Activated T-cell treated with anti-CD3 and anti-CD28 coated beads, Interleukin-2, amount 50 U/mL, for 72 hours (primary cell): Measurements from ENCODE around the gene PARP16. TPM values are rescaled to one million over a fixed set of nuclear protein-coding genes. Genes with fewer than 3 reads are reported as not detected.

Source experiments
- ATAC-seq, 2 donors: fragments of 150-1000 bp; cut with Tn5 transposase; replicated peaks in 1 of 2; 2 replicates each; pipeline ENCODE4 v1.10.0; 2021; ENCODE audit warnings: moderate library complexity in 2 of 2, mild to moderate bottlenecking in 1 of 2
- DNase-seq, 2 donors: peaks; one replicate each; pipeline ENCODE4 v3.0.0; 2021 to 2022; ENCODE audit warnings: mixed read lengths in 1 of 2
- H3K27ac Mint-ChIP-seq: one replicate; pipeline ENCODE4 v1.8.0; 2022; ENCODE audit warnings: mild to moderate bottlenecking, moderate library complexity, mixed read lengths
- H3K27me3 Mint-ChIP-seq: one replicate; pipeline ENCODE4 v1.8.0; 2022; ENCODE audit warnings: low read depth, mixed read lengths
- H3K36me3 Mint-ChIP-seq, 2 donors: one replicate each; pipeline ENCODE4 v1.8.0; 2022; ENCODE audit warnings: mixed read lengths in 2 of 2, mild to moderate bottlenecking in 1 of 2; ENCODE audit not compliant: insufficient read depth in 2 of 2
- H3K4me1 Mint-ChIP-seq: one replicate; pipeline ENCODE4 v1.8.0; 2022; ENCODE audit warnings: low read depth, mixed read lengths
- H3K4me3 Mint-ChIP-seq, 2 donors: one replicate each; pipeline ENCODE4 v1.8.0; 2022; ENCODE audit warnings: mild to moderate bottlenecking in 2 of 2, mixed read lengths in 2 of 2, moderate library complexity in 2 of 2
- H3K9me3 Mint-ChIP-seq, 2 donors: one replicate each; pipeline ENCODE4 v1.8.0; 2022; ENCODE audit warnings: mixed read lengths in 2 of 2
- total RNA-seq, 2 donors: library from RNA; stranded (reverse); gene quantifications; one replicate each; pipeline ENCODE4 v1.2.3, GENCODE V29; 2022

Gene PARP16
- total RNA-seq, 2 donors from 2014 or later, result 25.4 to 31.9 TPM

DNA sequence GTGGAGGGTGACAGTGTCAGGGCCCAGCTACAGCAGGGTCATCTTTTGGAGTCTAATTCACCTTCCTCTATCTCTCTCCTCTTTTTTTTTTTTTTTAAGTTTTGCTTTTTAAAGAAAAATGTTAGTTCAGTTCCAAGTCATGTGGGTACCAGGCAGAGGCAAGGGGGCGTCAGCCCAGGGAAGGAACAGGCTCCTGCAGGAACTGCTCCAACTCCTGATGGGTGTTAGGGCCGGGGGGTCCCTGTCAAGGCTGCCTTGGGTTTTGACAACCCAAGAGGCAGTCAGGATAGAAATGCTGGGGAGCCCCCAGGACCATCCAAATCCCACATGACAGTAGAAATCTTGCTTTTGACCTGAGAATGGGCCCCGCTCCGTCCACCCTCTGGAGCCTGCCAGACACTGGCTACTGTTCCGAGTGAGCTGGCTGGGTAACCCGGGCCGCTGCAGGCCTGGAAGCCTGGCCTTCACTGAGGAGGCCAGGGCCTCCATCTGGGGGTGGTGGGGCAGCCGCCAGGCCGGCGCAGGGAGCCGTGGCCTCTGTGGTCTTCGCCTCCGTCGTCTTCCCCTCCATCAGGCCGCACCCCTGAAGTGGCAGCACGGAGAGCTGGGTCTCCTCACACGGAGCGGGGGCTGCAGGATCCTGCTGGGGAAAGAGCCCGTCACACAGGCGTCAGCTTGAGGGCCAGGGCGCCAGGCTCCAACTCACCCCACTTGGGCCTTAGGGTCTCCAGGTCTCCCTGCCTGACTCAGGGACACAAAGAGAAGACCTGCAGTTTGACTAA lies 42.0 kb upstream of the PARP16 start:
- Mint-ChIP-seq H3K9me3 (no peaks in the 10 kb centered on the region), H3K27ac (no peak overlapping the region), H3K27me3 (no peaks in the 10 kb centered on the region), H3K4me3 (no peak overlapping the region), H3K36me3 (no peaks in the 10 kb centered on the region), H3K4me1 (no peaks in the 10 kb centered on the region)
- DNase-seq (no peak), ATAC-seq (no peak)

DNA sequence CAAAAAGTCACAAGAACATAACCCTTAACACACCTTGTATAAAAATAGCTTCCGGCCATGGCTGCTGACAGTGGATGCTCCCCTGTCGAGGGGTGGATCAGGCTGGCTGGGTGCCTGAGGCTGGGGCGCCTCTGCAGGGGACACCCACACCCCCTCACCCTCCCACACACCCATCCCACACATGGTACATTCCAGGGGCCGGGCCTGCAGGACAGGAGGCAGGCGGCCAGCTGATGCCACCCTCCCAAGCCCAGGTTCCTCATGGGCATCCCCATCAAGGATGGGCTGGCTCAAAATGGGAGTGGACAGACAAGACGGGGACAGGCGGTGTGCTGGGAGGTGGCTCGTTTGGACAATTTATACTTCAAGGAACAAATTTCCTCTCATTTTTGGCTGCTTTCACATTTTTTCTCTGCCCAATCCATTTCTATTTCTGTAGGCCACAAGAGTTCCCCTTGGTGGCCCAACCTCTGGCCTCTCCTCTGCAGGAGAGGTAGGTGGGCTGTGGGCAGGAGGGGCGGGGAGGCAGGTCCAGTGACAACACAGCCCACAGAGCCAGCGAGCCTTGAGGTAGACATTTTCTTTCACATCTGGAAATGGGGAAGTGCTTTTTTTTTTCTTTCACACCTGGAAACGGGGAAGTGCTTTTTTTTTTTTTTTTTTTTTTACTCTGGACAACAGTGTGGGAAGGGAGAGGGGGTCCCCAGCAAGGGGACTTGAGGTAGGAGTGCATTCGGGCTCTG lies 41.1 kb upstream of the PARP16 start:
- ATAC-seq, result no peak
- Mint-ChIP-seq H3K27me3 (no peaks in the 10 kb centered on the region), H3K36me3 (no peaks in the 10 kb centered on the region), H3K4me3 (no peak overlapping the region), H3K9me3 (no peaks in the 10 kb centered on the region), H3K4me1 (no peaks in the 10 kb centered on the region), H3K27ac (no peak overlapping the region)
- DNase-seq, result no peak

DNA sequence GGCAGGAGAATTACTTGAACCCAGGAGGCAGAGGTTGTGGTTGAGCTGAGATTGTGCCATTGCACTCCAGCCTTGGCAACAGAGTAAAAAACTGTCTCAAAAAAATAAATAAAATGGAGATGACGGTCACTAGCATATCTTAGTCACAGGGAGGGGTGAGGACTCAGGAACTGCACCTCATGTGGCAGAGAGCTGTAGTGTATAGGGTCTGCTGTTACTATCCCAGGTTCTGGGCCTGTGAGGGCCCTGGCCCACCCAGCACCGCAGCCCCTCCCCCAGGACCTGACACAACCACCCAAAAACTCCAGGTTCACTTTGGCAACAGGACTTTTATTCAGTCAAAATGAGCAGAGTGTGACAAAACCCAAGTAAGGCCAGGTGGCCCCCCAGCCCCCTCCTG lies 40.1 kb upstream of the PARP16 start:
- H3K27me3 Mint-ChIP-seq, result no peaks in the 10 kb centered on the region
- DNase-seq (no peak), ATAC-seq (no peak)
- no peaks in the 10 kb centered on the region for H3K9me3 Mint-ChIP-seq
- no peak overlapping the region for H3K4me3 Mint-ChIP-seq
- H3K4me1 Mint-ChIP-seq, result no peaks in the 10 kb centered on the region
- no peak overlapping the region for H3K27ac Mint-ChIP-seq
- H3K36me3 Mint-ChIP-seq, result no peaks in the 10 kb centered on the region

DNA sequence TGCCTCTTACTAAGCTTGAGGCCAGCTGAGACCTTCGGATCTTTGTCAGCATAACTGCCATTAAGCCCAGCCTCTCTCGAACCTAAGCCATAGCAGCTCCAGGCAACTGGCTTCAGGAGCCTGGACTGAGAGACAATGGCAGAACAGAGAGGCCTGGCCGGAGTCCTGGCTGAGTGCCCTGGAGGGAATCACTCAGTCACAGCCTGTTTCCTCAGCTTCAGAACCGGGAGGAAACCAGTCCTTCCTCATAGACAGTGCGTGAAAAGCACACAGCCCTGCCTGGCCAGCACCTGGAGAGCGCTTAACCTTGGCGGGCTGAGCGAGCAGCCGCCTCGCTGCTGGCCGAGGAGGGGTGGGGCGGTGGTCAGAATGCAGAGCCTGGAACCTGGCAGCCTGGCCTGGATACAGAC lies 39.4 kb upstream of the PARP16 start:
- Mint-ChIP-seq H3K27ac (no peak overlapping the region), H3K9me3 (no peaks in the 10 kb centered on the region), H3K36me3 (no peaks in the 10 kb centered on the region), H3K4me1 (no peaks in the 10 kb centered on the region), H3K4me3 (no peak overlapping the region), H3K27me3 (no peaks in the 10 kb centered on the region)
- DNase-seq (no peak), ATAC-seq (no peak)

DNA sequence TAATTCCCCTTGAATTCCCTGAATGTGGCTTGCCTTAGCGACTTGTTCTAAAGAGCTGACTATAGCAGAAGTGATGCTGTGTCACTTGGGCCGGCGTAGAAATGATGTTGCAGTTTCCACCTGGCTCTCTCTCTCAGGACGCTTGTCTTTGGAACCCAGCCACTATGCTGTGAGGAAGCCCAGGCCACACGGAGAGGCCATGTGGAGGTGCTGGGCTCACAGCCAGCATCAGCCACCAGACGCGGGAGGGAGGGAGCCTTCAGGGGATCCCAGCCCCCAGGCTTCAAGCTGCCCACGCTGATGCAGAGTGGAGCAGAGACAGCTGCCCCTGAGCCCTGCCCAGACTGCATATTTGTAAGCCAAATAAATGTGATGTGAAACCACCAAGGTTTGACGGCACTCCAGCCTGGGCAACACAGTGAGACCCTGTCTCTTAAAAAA lies 36.4 kb upstream of the PARP16 start:
- no peaks in the 10 kb centered on the region for H3K36me3 Mint-ChIP-seq
- H3K27me3 Mint-ChIP-seq, result no peaks in the 10 kb centered on the region
- H3K9me3 Mint-ChIP-seq, result no peaks in the 10 kb centered on the region
- H3K27ac Mint-ChIP-seq, result no peak overlapping the region
- ATAC-seq (no peak), DNase-seq (no peak)
- no peak overlapping the region for H3K4me3 Mint-ChIP-seq
- H3K4me1 Mint-ChIP-seq, result peaks cover 7% of the 10 kb centered on the region

DNA sequence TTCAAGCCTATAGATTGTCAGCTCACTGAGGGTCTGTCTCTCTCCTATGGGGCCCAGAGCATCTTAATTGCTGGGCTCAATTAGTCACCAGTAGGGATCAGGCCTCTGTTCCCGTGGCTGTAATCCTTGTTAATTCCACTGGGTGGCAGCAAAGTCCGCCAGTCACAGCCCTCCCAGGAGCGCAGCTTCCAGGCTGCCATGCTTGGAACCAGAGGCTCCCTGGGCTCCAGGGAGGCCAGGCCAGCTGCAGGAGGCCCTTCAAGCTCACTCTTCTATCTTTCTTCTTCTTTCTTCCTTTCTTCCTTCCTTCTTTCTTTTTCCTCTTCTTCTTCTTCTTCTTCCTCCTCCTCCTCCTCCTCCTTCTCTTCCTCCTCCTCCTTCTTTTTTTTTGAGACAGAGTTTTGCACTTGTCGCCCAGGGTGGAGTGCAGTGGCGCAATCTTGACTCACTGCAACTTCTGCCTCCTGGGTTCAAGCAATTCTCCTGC lies 32.2 kb upstream of the PARP16 start:
- H3K36me3 Mint-ChIP-seq, result no peaks in the 10 kb centered on the region
- ATAC-seq, result peak; percentile 98 to 99

DNA sequence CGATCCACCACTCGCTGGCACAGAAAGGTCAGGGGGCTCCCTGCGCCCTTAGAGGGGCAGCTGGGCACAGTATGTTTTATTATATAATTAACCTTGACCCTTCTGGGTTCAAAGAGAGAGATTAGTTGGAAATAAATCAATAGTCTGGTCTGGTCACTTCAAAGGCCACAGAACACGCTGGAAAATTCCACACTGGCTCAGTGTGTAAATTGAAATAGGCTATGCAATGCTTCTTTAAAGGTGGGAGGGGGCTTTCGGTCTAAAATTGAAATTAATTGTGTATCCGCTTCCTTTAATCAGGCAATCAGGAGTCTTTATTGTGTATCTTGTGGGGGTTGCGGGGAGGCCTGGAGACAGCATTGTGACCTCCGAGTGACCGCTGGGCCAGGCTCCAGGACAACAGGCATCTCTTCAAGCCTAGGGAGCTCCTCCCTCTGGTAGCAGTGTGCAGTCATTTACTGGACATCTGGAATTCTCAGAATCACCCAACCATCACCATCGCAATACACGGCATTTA lies 25.8 kb upstream of the PARP16 start:
- Mint-ChIP-seq H3K27ac (no peak overlapping the region), H3K4me1 (no peaks in the 10 kb centered on the region), H3K27me3 (no peaks in the 10 kb centered on the region), H3K9me3 (no peaks in the 10 kb centered on the region), H3K4me3 (no peak overlapping the region), H3K36me3 (no peaks in the 10 kb centered on the region)
- ATAC-seq, result no peak
- DNase-seq, result no peak

More for the DNA sequence above, 32.2 kb upstream of the PARP16 start:
- DNase-seq, result peak; percentile 73 to 79
- no peak overlapping the region for H3K4me3 Mint-ChIP-seq
- H3K27ac Mint-ChIP-seq, result peak overlapping the region; percentile 70
- H3K4me1 Mint-ChIP-seq, result peaks cover 7% of the 10 kb centered on the region
- H3K27me3 Mint-ChIP-seq, result no peaks in the 10 kb centered on the region
- H3K9me3 Mint-ChIP-seq, result no peaks in the 10 kb centered on the region

DNA sequence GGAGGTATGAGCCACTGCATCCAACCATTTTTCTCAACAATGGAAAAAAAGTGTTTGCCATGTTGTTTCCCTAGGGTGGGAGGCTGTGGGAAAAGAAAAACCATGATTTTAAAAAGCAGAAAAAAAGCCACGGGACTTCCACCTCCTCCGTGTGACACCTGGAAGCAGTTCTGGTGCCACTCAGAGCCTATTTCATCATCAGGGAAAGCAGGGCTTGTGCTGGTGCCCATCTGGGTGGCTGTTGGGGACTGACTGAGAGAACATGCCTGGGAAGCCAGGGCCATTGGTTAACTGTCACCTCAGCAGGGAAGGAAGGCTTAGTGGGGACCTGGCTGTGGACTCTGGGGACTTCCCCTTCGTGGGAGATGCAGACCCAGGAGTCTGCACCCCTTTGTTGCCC lies 25.1 kb upstream of the PARP16 start:
- Mint-ChIP-seq H3K27me3 (no peaks in the 10 kb centered on the region), H3K9me3 (no peaks in the 10 kb centered on the region), H3K36me3 (no peaks in the 10 kb centered on the region), H3K4me3 (no peak overlapping the region), H3K27ac (no peak overlapping the region), H3K4me1 (no peaks in the 10 kb centered on the region)
- DNase-seq (no peak), ATAC-seq (no peak)

DNA sequence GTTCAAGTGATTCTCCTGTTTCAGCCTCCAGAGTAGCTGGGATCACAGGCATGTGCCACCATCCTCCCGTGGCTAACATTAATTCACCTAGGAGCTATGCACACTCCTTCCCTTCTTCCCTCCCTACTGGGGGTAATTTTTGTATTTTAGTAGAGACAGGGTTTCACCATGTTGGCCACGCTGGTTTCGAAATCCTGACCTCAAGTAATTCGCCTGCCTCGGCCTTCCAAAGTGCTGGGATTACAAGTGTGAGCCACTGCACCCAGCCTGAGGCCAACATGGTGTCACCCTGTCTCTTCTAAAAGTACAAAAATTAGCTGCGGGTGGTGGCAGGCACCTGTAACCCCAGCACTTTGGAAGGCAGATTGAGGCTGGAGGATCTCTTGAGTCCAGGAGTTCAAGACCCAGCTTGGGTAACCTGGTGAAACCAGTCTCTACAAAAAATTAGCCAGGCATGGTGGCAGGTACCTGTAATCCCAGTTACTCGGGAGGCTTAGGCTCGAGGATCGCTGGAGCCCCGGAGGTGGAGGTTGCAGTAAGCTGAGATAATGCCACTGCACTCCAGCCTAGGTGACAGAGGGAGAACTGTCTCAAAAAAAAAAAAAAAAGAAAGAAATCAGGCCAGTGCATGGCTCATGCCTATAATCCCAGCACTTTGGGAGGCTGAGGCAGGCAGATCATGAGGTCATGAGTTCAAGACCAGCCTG lies 23.9 kb upstream of the PARP16 start:
- Mint-ChIP-seq H3K9me3 (no peaks in the 10 kb centered on the region), H3K27me3 (no peaks in the 10 kb centered on the region), H3K4me1 (no peaks in the 10 kb centered on the region), H3K4me3 (no peak overlapping the region), H3K27ac (no peak overlapping the region), H3K36me3 (no peaks in the 10 kb centered on the region)
- DNase-seq (no peak), ATAC-seq (no peak)

DNA sequence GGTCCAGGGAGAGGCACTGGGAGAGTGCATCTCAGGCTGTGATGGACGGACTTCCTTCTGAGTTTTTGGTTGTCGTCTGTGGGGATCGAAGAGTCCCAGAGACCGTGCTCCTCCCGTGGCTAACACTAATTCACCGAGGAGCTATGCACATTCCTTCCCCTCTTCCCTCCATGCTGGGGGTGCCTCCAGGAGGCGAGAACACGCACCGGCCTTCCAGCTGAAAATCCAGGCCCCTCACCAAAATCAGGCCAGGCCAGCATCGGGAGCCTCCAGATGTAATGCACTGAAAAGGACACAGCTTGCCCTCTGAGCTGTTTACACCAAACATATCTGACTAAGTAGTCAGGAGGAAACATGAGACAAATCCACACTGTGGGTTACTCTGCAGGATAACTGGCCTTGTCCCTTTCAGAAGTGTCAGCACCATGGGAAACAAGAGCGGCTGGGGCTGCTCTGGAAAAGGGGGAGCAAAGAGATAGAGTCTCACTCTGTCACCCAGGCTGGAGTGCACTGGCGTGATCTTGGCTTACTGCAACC lies 23.3 kb upstream of the PARP16 start:
- Mint-ChIP-seq H3K27me3 (no peaks in the 10 kb centered on the region), H3K9me3 (no peaks in the 10 kb centered on the region), H3K36me3 (no peaks in the 10 kb centered on the region), H3K4me3 (no peak overlapping the region), H3K27ac (no peak overlapping the region), H3K4me1 (peaks cover 6% of the 10 kb centered on the region)
- no peak for ATAC-seq
- no peak for DNase-seq

DNA sequence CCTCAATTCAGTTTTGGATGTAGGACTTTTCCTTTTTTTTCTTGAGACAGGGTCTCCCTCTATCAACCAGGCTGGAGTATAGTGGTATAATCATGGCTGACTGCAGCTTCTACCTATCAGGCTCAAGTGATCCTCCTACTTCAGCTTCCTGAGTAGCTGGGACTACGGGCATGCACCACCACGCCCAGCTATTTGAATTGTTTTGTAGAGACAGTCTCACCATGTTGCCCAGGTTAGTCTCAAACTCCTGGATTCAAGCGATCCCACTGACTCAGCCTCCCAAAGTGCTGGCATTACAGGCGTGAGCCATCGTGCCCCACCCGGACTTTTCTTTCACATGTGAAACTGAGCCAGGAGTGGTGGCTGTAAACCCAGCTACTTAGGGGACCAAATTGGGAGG lies 21.3 kb upstream of the PARP16 start:
- H3K4me1 Mint-ChIP-seq, result peaks cover 25% of the 10 kb centered on the region
- no peaks in the 10 kb centered on the region for H3K36me3 Mint-ChIP-seq
- no peak for DNase-seq

DNA sequence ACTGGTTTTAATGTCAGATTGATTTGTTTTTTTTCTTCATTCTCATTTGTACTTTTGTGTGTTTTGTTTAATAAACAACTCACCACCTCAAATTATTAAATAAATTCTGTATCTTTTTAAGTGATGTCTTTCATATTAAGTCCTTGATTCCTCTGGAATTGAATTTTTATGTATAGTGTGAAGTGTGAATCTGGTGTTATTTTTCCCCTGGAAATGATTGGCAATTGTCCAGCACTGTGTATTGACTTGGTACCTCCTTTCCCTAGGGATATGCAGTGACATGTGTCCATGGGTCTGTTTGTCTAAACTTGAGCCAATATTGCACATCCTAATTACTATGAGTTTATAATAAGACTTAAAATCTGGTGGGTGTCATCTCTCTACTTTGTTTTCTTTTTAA lies 19.9 kb upstream of the PARP16 start:
- Mint-ChIP-seq H3K9me3 (no peaks in the 10 kb centered on the region), H3K36me3 (no peaks in the 10 kb centered on the region), H3K27ac (peak overlapping the region; percentile 77), H3K4me3 (peak overlapping the region in 1 of 2 donors; percentile 67), H3K27me3 (no peaks in the 10 kb centered on the region), H3K4me1 (peaks cover 25% of the 10 kb centered on the region)
- DNase-seq, result no peak
- no peak for ATAC-seq

More for the DNA sequence above, 21.3 kb upstream of the PARP16 start:
- ATAC-seq, result no peak
- Mint-ChIP-seq H3K4me3 (no peak overlapping the region), H3K27ac (no peak overlapping the region), H3K27me3 (no peaks in the 10 kb centered on the region), H3K9me3 (no peaks in the 10 kb centered on the region)

DNA sequence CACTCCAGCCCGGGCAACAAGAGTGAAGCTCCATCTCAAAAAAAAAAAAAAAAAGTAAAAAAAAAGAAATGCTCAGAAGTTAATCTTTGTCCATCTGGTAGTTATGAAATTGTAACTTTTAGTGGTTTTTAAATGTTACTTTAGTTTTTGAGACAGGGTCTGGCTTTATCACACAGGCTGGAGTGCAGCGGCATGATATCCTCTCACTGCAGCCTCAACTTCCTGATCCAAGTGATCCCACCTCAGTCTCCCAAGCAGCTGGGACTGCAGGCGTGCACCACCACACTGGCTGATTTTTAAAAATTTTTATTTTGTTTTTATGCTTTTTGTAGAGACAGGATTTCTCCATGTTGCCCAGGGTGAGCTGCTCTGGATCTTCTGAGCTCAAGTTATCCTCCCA lies 19.1 kb upstream of the PARP16 start:
- H3K27ac Mint-ChIP-seq, result peak overlapping the region; percentile 100
- no peak for DNase-seq
- ATAC-seq, result no peak
- H3K27me3 Mint-ChIP-seq, result no peaks in the 10 kb centered on the region
- H3K9me3 Mint-ChIP-seq, result no peaks in the 10 kb centered on the region
- peaks cover 25% of the 10 kb centered on the region for H3K4me1 Mint-ChIP-seq
- H3K4me3 Mint-ChIP-seq, result peak overlapping the region in 1 of 2 donors; percentile 67
- H3K36me3 Mint-ChIP-seq, result no peaks in the 10 kb centered on the region
